Endodermal cell (in vitro differentiated cells): ENCODE data around the gene ZDHHC14. TPM values are rescaled to one million over a fixed set of nuclear protein-coding genes. Genes with fewer than 3 reads are reported as not detected.

ENCODE experiments used
- DNase-seq: peaks from one replicate; pipeline ENCODE4 v3.0.0-alpha.2; 2017
- H3K27ac ChIP-seq: 2 replicates; pipeline ENCODE4 v1.5.1; 2013; ENCODE audit warnings: mild to moderate bottlenecking, low read depth, low read length, moderate library complexity
- H3K27me3 ChIP-seq: 2 replicates; pipeline ENCODE4 v1.6.1; 2013; ENCODE audit warnings: mild to moderate bottlenecking, low read length, moderate library complexity; ENCODE audit not compliant: insufficient read depth, control insufficient read depth, poor library complexity, severe bottlenecking
- H3K36me3 ChIP-seq: 2 replicates; pipeline ENCODE4 v1.7.0; 2013; ENCODE audit warnings: mild to moderate bottlenecking, low read length, moderate library complexity; ENCODE audit not compliant: control insufficient read depth, insufficient read depth
- H3K4me1 ChIP-seq: one replicate; pipeline ENCODE4 v1.7.0; 2013; ENCODE audit warnings: low read length; ENCODE audit not compliant: control insufficient read depth, insufficient read depth
- H3K4me3 ChIP-seq: 2 replicates; pipeline ENCODE4 v1.5.1; 2013; ENCODE audit warnings: mild to moderate bottlenecking, low read length, moderate library complexity
- H3K9ac ChIP-seq: 2 replicates; pipeline ENCODE4 v1.6.1; 2013; ENCODE audit warnings: mild to moderate bottlenecking, low read length, moderate library complexity; ENCODE audit not compliant: poor library complexity, severe bottlenecking; ENCODE audit errors: extremely low read depth
- H3K9me3 ChIP-seq: 2 replicates; pipeline ENCODE4 v1.6.1; 2013; ENCODE audit warnings: mild to moderate bottlenecking, low read length, moderate library complexity; ENCODE audit not compliant: control insufficient read depth
- H3K27ac Mint-ChIP-seq: 2 replicates; pipeline ENCODE4 v1.8.0; 2020; ENCODE audit warnings: mixed read lengths
- H3K27me3 Mint-ChIP-seq: 2 replicates; pipeline ENCODE4 v1.8.0; 2021; ENCODE audit warnings: mild to moderate bottlenecking, mixed read lengths; ENCODE audit not compliant: insufficient read depth
- H3K36me3 Mint-ChIP-seq: 2 replicates; pipeline ENCODE4 v1.8.0; 2020; ENCODE audit warnings: low read depth, mixed read lengths
- H3K4me1 Mint-ChIP-seq: 2 replicates; pipeline ENCODE4 v1.8.0; 2020; ENCODE audit warnings: mixed read lengths
- H3K4me3 Mint-ChIP-seq: 2 replicates; pipeline ENCODE4 v1.8.0; 2020; ENCODE audit warnings: mild to moderate bottlenecking, moderate library complexity, mixed read lengths
- H3K9me3 Mint-ChIP-seq: 2 replicates; pipeline ENCODE4 v1.8.0; 2020; ENCODE audit warnings: mild to moderate bottlenecking, mixed read lengths
- WGBS, 2 experiments: methylation state at CpG; one replicate each; pipeline versions ENCODE4 v1.1.5 to v1.1.7; 2013; ENCODE audit warnings: missing lambda C conversion rate in 2 of 2, mixed read lengths in 1 of 2; ENCODE audit not compliant: insufficient coverage in 1 of 2, insufficient read length in 1 of 2; 5-methylcytosine and 5-hydroxymethylcytosine counted together
- total RNA-seq, 2 donors: library from RNA; stranded (reverse); fragmentation: NEBNext Ultra II Directional in 1 of 2; extraction: Animal tissue kit (Norgen Biotek cat#: 25700) in 1 of 2; gene quantifications; 2 replicates in 1 of 2; 3 replicates in 1 of 2; pipeline ENCODE4 v1.2.1, GENCODE V29; 2021
- TF ChIP-seq, protein P1 (sequence below): fragments of 200-600 bp; sonication (generic); conservative IDR thresholded peaks from 2 replicates; pipeline ENCODE4 v1.5.0; 2021; ENCODE audit warnings: antibody characterized with exemption, mild to moderate bottlenecking

Gene ZDHHC14
- total RNA-seq, 2 donors from 2014 or later = 2.3 to 4.5 TPM

DNA sequence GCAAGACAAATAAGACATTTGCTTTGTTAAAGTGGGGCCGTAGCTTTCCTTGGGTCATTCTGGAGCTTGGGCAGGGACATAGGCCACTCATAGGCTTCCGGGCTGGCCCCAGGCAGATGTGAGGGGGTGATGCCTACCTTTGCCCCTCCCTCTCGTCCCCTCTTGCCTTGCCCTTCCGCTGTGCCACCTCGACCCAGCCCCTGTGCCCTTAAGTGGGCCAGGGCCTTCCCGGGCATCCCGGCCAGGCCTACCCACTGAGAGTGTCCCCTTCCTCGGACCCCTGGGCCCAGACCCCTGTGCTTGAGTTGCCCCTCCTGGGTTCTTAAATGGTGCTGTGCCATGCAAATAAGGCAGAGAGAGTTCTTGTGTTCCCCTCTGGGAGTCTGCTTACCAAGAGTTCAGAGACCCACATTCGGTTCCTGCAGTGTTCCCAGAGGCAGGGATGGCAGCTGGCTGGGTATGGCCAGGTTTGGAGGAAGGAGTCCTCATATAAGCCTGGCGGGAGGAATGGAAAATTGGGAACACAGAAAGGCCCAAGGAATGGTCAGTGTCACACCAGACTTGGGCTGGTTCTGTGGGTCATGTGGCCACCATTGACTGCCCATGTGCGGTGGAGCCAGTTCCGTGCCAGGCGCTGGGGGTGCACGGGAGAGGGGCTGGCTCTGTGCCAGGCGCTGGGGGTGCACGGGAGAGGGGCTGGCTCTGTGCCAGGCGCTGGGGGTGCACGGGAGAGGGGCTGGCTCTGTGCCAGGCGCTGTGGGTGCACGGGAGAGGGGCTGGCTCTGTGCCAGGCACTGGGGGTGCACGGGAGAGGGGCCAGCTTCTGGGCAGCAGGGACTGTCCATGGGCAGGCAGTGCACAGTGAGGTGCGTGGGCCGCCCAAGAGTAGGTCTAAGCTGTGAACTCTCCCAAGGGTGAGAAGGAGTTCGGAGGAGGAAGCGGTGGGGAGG lies 268.6 kb downstream of the ZDHHC14 start:
- Histone ChIP-seq H3K36me3 (no peaks in the 10 kb centered on the region), H3K4me1 (no peaks in the 10 kb centered on the region), H3K4me3 (no peak overlapping the region), H3K9me3 (no peaks in the 10 kb centered on the region), H3K9ac (no peak overlapping the region), H3K27me3 (no peaks in the 10 kb centered on the region), H3K27ac (no peak overlapping the region)
- TF ChIP-seq, protein P1, sequence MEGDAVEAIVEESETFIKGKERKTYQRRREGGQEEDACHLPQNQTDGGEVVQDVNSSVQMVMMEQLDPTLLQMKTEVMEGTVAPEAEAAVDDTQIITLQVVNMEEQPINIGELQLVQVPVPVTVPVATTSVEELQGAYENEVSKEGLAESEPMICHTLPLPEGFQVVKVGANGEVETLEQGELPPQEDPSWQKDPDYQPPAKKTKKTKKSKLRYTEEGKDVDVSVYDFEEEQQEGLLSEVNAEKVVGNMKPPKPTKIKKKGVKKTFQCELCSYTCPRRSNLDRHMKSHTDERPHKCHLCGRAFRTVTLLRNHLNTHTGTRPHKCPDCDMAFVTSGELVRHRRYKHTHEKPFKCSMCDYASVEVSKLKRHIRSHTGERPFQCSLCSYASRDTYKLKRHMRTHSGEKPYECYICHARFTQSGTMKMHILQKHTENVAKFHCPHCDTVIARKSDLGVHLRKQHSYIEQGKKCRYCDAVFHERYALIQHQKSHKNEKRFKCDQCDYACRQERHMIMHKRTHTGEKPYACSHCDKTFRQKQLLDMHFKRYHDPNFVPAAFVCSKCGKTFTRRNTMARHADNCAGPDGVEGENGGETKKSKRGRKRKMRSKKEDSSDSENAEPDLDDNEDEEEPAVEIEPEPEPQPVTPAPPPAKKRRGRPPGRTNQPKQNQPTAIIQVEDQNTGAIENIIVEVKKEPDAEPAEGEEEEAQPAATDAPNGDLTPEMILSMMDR = no peak
- no peak for DNase-seq
- Mint-ChIP-seq H3K27ac (no peak overlapping the region), H3K9me3 (no peaks in the 10 kb centered on the region), H3K4me1 (peaks cover 2% of the 10 kb centered on the region), H3K36me3 (no peaks in the 10 kb centered on the region), H3K27me3 (no peaks in the 10 kb centered on the region), H3K4me3 (no peak overlapping the region)
- WGBS, 2 experiments = 89 to 91% methylated on average over 14 to 25 of the region's 25 CpGs

DNA sequence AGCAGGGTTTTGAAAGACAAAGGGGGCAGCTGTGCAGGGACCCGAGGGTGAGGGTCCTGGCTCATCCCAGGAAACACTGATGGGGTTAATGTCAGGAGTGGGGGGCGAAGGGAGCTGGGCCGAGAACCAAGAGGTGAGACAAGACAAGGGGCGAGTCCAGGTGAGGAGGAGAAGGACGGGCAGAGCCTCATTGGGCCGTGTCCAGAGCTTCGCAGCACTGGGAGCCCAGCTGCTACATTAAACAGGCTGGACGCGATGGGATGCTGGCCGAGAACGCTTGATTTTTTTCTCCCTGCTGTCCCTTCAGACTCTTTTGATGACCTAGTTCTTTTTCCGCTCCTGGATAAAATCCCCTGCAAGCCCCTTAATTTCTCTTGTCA lies 269.3 kb downstream of the ZDHHC14 start:
- H3K36me3 ChIP-seq = no peaks in the 10 kb centered on the region

DNA sequence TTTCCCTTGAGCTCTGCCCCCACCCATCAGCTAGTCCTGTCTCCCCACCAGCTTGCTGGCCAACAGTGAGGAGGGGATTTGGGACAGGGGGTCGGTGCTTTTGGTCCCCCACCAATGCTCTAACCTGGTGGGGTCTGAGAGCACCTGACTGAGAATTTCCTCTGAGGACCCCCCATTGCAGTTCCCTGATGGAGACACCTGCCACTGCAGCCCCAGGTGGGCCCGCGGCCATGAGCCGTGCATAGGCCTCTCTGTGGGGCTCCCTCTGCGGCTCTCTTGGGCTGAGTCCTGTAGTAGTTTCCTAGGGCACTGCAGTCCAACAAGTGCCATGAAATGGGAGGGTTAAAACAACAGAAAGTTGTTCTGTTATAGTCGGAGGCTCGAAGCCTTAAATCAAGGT lies 269.8 kb downstream of the ZDHHC14 start:
- H3K36me3 Mint-ChIP-seq = no peaks in the 10 kb centered on the region
- no peak overlapping the region for H3K4me3 Mint-ChIP-seq
- TF ChIP-seq, protein P1 = no peak
- H3K27ac Mint-ChIP-seq = no peak overlapping the region
- no peaks in the 10 kb centered on the region for H3K9me3 Mint-ChIP-seq
- 91 to 95% methylated on average over 7 of the region's 7 CpGs for WGBS, 2 experiments
- H3K9ac ChIP-seq = no peak overlapping the region
- no peaks in the 10 kb centered on the region for H3K27me3 ChIP-seq
- no peak overlapping the region for H3K4me3 ChIP-seq
- H3K4me1 Mint-ChIP-seq = peaks cover 2% of the 10 kb centered on the region
- H3K27me3 Mint-ChIP-seq = no peaks in the 10 kb centered on the region
- no peak for DNase-seq
- H3K27ac ChIP-seq = no peak overlapping the region
- H3K9me3 ChIP-seq = no peaks in the 10 kb centered on the region
- no peaks in the 10 kb centered on the region for H3K4me1 ChIP-seq
- H3K36me3 ChIP-seq = no peaks in the 10 kb centered on the region

More for the DNA sequence above, 269.3 kb downstream of the ZDHHC14 start:
- H3K9me3 Mint-ChIP-seq = no peaks in the 10 kb centered on the region
- H3K27ac Mint-ChIP-seq = no peak overlapping the region
- TF ChIP-seq, protein P1 = no peak
- H3K4me1 Mint-ChIP-seq = peaks cover 2% of the 10 kb centered on the region
- no peaks in the 10 kb centered on the region for H3K9me3 ChIP-seq
- H3K9ac ChIP-seq = no peak overlapping the region
- H3K4me3 Mint-ChIP-seq = no peak overlapping the region
- H3K27me3 ChIP-seq = no peaks in the 10 kb centered on the region
- H3K4me1 ChIP-seq = no peaks in the 10 kb centered on the region
- DNase-seq = no peak
- H3K27ac ChIP-seq = no peak overlapping the region
- H3K4me3 ChIP-seq = no peak overlapping the region
- 89 to 92% methylated on average over 10 to 12 of the region's 12 CpGs for WGBS, 2 experiments
- no peaks in the 10 kb centered on the region for H3K36me3 Mint-ChIP-seq
- H3K27me3 Mint-ChIP-seq = no peaks in the 10 kb centered on the region
